ENCODE data around the gene PTPN4. TPM values are rescaled to one million over a fixed set of nuclear protein-coding genes. Genes with fewer than 3 reads are reported as not detected.

The PTPN4 gene
- total RNA-seq, 1 experiment from 2014 or later: 80.5 TPM

GRCh38 chr2:119753930-119754321 is 5.8 kb upstream of the PTPN4 start:
- Histone ChIP-seq H3K27me3 (ENCODE audit: insufficient read depth, low read length) (no peaks in the 10 kb centered on the region), H3K56ac (ENCODE audit: insufficient read length, low read depth, low read length) (no peak overlapping the region), H3T11ph (ENCODE audit: low read length) (no peak overlapping the region), H3K4me1 (ENCODE audit: insufficient read depth, low read length) (peaks cover 2% of the 10 kb centered on the region; the same call in 1 of the 2 replicates), H2BK5ac (ENCODE audit: insufficient read length, low read length) (no peak overlapping the region), H2AK5ac (ENCODE audit: insufficient read length, low read length) (no peak overlapping the region), H2BK120ac (ENCODE audit: low read depth, low read length, poor library complexity, severe bottlenecking) (no peak overlapping the region), H4K20me1 (ENCODE audit: control insufficient read depth, insufficient read depth, insufficient read length) (no peaks in the 10 kb centered on the region), H4K5ac (ENCODE audit: insufficient read length, low read depth, low read length) (no peak overlapping the region), H3K9ac (ENCODE audit: extremely low read depth, insufficient read length, low read length) (no peak overlapping the region), H4K91ac (ENCODE audit: insufficient read length, low read depth, low read length) (no peak overlapping the region), H4K8ac (replicated peaks; ENCODE audit: insufficient read length, low read depth, low read length) (no peak overlapping the region), H2BK20ac (ENCODE audit: low read depth, low read length, poor library complexity, severe bottlenecking) (no peak overlapping the region), H3K4ac (ENCODE audit: low read depth, low read length) (no peak overlapping the region), H3K4me2 (ENCODE audit: insufficient read depth, insufficient read length, low read length) (no peak overlapping the region), H2AFZ (ENCODE audit: low read length) (no peak overlapping the region), H3K14ac (ENCODE audit: insufficient read depth, low read length) (no peak overlapping the region), H2BK15ac (ENCODE audit: low read depth, low read length) (no peak overlapping the region), H3K23me2 (ENCODE audit: insufficient read length, low read depth, low read length, poor library complexity, severe bottlenecking) (peaks cover 3% of the 10 kb centered on the region), H3K79me2 (ENCODE audit: insufficient read depth, low read length) (no peaks in the 10 kb centered on the region), H2BK12ac (ENCODE audit: insufficient read length, low read depth, low read length) (no peak overlapping the region), H3K23ac (ENCODE audit: insufficient read length, low read depth, low read length) (no peak overlapping the region), H3K79me1 (ENCODE audit: insufficient read depth, low read depth, low read length, poor library complexity, severe bottlenecking) (no peaks in the 10 kb centered on the region), H3K18ac (ENCODE audit: insufficient read length, low read depth, low read length) (no peak overlapping the region), H3K27ac (ENCODE audit: insufficient read length, low read depth, low read length) (no peak overlapping the region), H3K9me3 (ENCODE audit: control insufficient read depth, low read depth, low read length) (no peaks in the 10 kb centered on the region)
- Mint-ChIP-seq H3K27ac (no peak overlapping the region), H3K27me3 (ENCODE audit: low read depth) (no peaks in the 10 kb centered on the region; the same call in 1 of the 2 replicates), H3K4me1 (peaks cover 14 to 16% of the 10 kb centered on the region in 2 experiments), H3K9me3 (peaks cover 0 to 3% of the 10 kb centered on the region in 2 experiments; a peak in 2 of 5 replicates), H3K36me3 (ENCODE audit: insufficient read depth in 1 of 3, low read depth in 3 of 3) (no peaks in the 10 kb centered on the region), H3K4me3 (no peak overlapping the region)
- no peak for TF ChIP-seq CTCF (conservative IDR thresholded peaks at IDR 0.05)
- no peak for DNase-seq
- WGBS (ENCODE audit: extremely low coverage, insufficient read length, low lambda C conversion rate): no CpG with 5 or more reads among the region's 1 CpG
